Lower leg skin (tissue), 4 donors: ENCODE results near the gene IMMP2L. TPM values are rescaled to one million over a fixed set of nuclear protein-coding genes. Genes with fewer than 3 reads are reported as not detected.

Experiments used
- DNase-seq, 2 donors: peaks; one replicate each; pipeline ENCODE4 v3.0.0-alpha.2; 2019; ENCODE audit warnings: low spot score in 2 of 2
- H3K4me3 ChIP-seq: fragments of 200-600 bp; sonication (generic); 2 replicates; pipeline ENCODE4 v1.5.1; 2017; ENCODE audit warnings: mild to moderate bottlenecking, low read depth; ENCODE audit not compliant: poor library complexity, severe bottlenecking
- CTCF ChIP-seq, 3 donors: fragments of 450-650 bp; IDR thresholded peaks; one replicate each; pipeline ENCODE4 v1.5.1; 2016; ENCODE audit warnings: antibody characterized with exemption in 3 of 3, mild to moderate bottlenecking in 3 of 3, moderate library complexity in 2 of 3
- POLR2A ChIP-seq, 2 donors: fragments of 450-650 bp; IDR thresholded peaks; one replicate each; pipeline ENCODE4 v1.6.1; 2016 to 2017; ENCODE audit warnings: antibody characterized with exemption in 2 of 2, mild to moderate bottlenecking in 1 of 2, moderate library complexity in 1 of 2
- WGBS, 2 donors: methylation state at CpG; one replicate each; pipeline ENCODE4 v1.1.5; 2018; 5-methylcytosine and 5-hydroxymethylcytosine counted together
- intact Hi-C: fragments of 100-400 bp; cut with DNase I; formaldehyde crosslinking; loops from one replicate; pipeline ENCODE4 v1.15.0; 2023; ENCODE audit warnings: low total_unique reads
- total RNA-seq, 4 donors: library from RNA; depleted of rRNA; stranded (reverse); fragments of >200 nt; gene quantifications; one replicate each; pipeline ENCODE4 v1.1.0, GENCODE V29; 2016

Gene IMMP2L
- total RNA-seq, 4 donors from 2014 or later, result 13.6 to 16.8 (median 16.4) TPM

GRCh38 chr7:110861163-110861562 is 701.1 kb downstream of the IMMP2L start:
- no peak overlapping the region for H3K4me3 ChIP-seq
- no peak for DNase-seq
- intact Hi-C loops, result no loop called here
- 88 to 94% methylated on average over 4 of the region's 4 CpGs for WGBS, 2 donors
- TF ChIP-seq CTCF (IDR thresholded peaks at IDR 0.05), result no peak
- TF ChIP-seq POLR2A (IDR thresholded peaks at IDR 0.05), result no peak

GRCh38 chr7:110857106-110857505 is 705.2 kb downstream of the IMMP2L start:
- no peak for DNase-seq
- TF ChIP-seq CTCF (IDR thresholded peaks at IDR 0.05), result no peak
- no peak for TF ChIP-seq POLR2A (IDR thresholded peaks at IDR 0.05)
- H3K4me3 ChIP-seq, result no peak overlapping the region
- intact Hi-C loops, result no loop called here

GRCh38 chr7:110856704-110857103 is 705.6 kb downstream of the IMMP2L start:
- intact Hi-C loops, result no loop called here
- 68 to 77% methylated on average over 3 of the region's 3 CpGs for WGBS, 2 donors
- TF ChIP-seq CTCF (IDR thresholded peaks at IDR 0.05) (no peak), POLR2A (IDR thresholded peaks at IDR 0.05) (no peak)
- no peak overlapping the region for H3K4me3 ChIP-seq
- no peak for DNase-seq

GRCh38 chr7:110854651-110855050 is 707.6 kb downstream of the IMMP2L start:
- intact Hi-C loops, result no loop called here
- WGBS, 2 donors, result 87 to 91% methylated on average over 2 of the region's 2 CpGs
- H3K4me3 ChIP-seq, result no peak overlapping the region
- TF ChIP-seq POLR2A (IDR thresholded peaks at IDR 0.05), result no peak
- no peak for TF ChIP-seq CTCF (IDR thresholded peaks at IDR 0.05)
- DNase-seq, result no peak

- no peak for TF ChIP-seq POLR2A (IDR thresholded peaks at IDR 0.05)
- TF ChIP-seq CTCF (IDR thresholded peaks at IDR 0.05), result no peak
- intact Hi-C loops, result no loop called here
- no peak for DNase-seq
- no peak overlapping the region for H3K4me3 ChIP-seq
Observed at GRCh38 chr7:110854166-110854565, 708.1 kb downstream of the IMMP2L start.

GRCh38 chr7:110853263-110853662 is 709.0 kb downstream of the IMMP2L start:
- no peak for DNase-seq
- 81 to 97% methylated on average over 3 of the region's 3 CpGs for WGBS, 2 donors
- intact Hi-C loops, result no loop called here
- H3K4me3 ChIP-seq, result no peak overlapping the region
- no peak for TF ChIP-seq CTCF (IDR thresholded peaks at IDR 0.05)
- TF ChIP-seq POLR2A (IDR thresholded peaks at IDR 0.05), result no peak
